K562 (cell line): ENCODE measurements around the gene SON. TPM values are rescaled to one million over a fixed set of nuclear protein-coding genes. Genes with fewer than 3 reads are reported as not detected.

Experiments
- ARID4B ChIP-seq: sonication (generic); formaldehyde crosslinking; IDR thresholded peaks from 2 replicates; pipeline ENCODE4 v1.8.0; 2022; ENCODE audit warnings: mild to moderate bottlenecking, missing genetic modification reagents
- ATF3 ChIP-seq, 2 experiments: fragments of 450-650 bp in 1 of 2; sonication (generic) in 1 of 2; formaldehyde crosslinking in 1 of 2; IDR thresholded peaks in 1 of 2; conservative IDR thresholded peaks in 1 of 2; 2 replicates each; pipeline versions ENCODE4 v1.6.1 to v1.8.1; 2016 to 2023; ENCODE audit warnings: mild to moderate bottlenecking in 2 of 2, moderate library complexity in 2 of 2, inconsistent platforms in 1 of 2, missing genetic modification reagents in 1 of 2
- CBFA2T2 ChIP-seq: fragments of 450-650 bp; conservative IDR thresholded peaks from 2 replicates; pipeline ENCODE4 v1.6.1; 2017; ENCODE audit warnings: mild to moderate bottlenecking
- CCNT2 ChIP-seq: IDR thresholded peaks from 2 replicates; pipeline ENCODE4 v1.6.1; 2011; ENCODE audit warnings: borderline replicate concordance, low read depth, mild to moderate bottlenecking, moderate library complexity, mixed read lengths, low read length; ENCODE audit not compliant: insufficient read length; ENCODE audit errors: extremely low read depth
- CTCFL ChIP-seq: IDR thresholded peaks from 2 replicates; pipeline ENCODE4 v1.6.1; 2011; ENCODE audit warnings: borderline replicate concordance, low read depth, mild to moderate bottlenecking, moderate library complexity, low read length; ENCODE audit not compliant: insufficient read depth, poor library complexity, severe bottlenecking
- GTF2B ChIP-seq: IDR thresholded peaks from 2 replicates; pipeline ENCODE4 v1.6.1; 2011; ENCODE audit not compliant: insufficient read length; ENCODE audit errors: extremely low read depth
- NONO ChIP-seq, 2 experiments: fragments of 200-400 bp in 1 of 2; fragments of 450-650 bp in 1 of 2; formaldehyde crosslinking in 1 of 2; IDR thresholded peaks; 2 replicates each; pipeline ENCODE4 v1.6.1; 2017; ENCODE audit warnings: low read depth in 2 of 2, mild to moderate bottlenecking in 2 of 2, moderate library complexity in 2 of 2, low read length in 1 of 2
- STAT6 ChIP-seq: sonication (generic); formaldehyde crosslinking; IDR thresholded peaks from 2 replicates; pipeline ENCODE4 v1.8.1; 2023; ENCODE audit warnings: mild to moderate bottlenecking, missing genetic modification reagents
- ZBTB5 ChIP-seq: fragments of 450-650 bp; IDR thresholded peaks from 2 replicates; pipeline ENCODE4 v1.6.1; 2017; ENCODE audit warnings: antibody characterized with exemption
- ZNF121 ChIP-seq: sonication (generic); formaldehyde crosslinking; conservative IDR thresholded peaks from 2 replicates; pipeline ENCODE4 v1.8.0; 2022; ENCODE audit warnings: missing genetic modification reagents
- ZNF316 ChIP-seq: fragments of 450-650 bp; IDR thresholded peaks from 2 replicates; pipeline ENCODE4 v1.6.1; 2016
- ZSCAN29 ChIP-seq: fragments of 450-650 bp; IDR thresholded peaks from 2 replicates; pipeline ENCODE4 v1.6.1; 2017
- polyA plus RNA-seq, 8 experiments: library from polyadenylated mRNA; depleted of rRNA in 4 of 8; stranded (reverse) in 5 of 8; unstranded in 3 of 8; fragments of >200 nt; fragmentation: Nextera tagmentation in 2 of 8; fragmentation: Illumina TruSeq in 1 of 8; extraction: Ambion mirVana in 2 of 8; extraction: Trizol in 1 of 8; gene quantifications; 2 replicates each; pipeline versions ENCODE4 v1.2.1 to v1.2.3, GENCODE V29; 2011 to 2014; ENCODE audit warnings: inconsistent platforms in 1 of 8, missing spikeins in 1 of 8
- total RNA-seq, 7 experiments: library from RNA; depleted of rRNA in 6 of 7; stranded (reverse); fragments of >200 nt in 6 of 7; fragmentation: Illumina TruSeq in 2 of 7; extraction: Trizol in 2 of 7; gene quantifications; 2 replicates each; pipeline versions ENCODE4 v1.2.1 to v1.2.3, GENCODE V29; 2011 to 2021; ENCODE audit warnings: low replicate concordance in 1 of 7

SON gene
- total and polyA plus RNA-seq, 9 of the 15 experiments (the other 6 are each of a cell fraction or from before 2014, with no cell fraction given) = 105 to 742 (median 187) TPM

GRCh38 chr21:33558777-33559421 is 16.1 kb downstream of the SON start (continued):
- no peak for TF ChIP-seq ARID4B
- TF ChIP-seq CBFA2T2 = no peak
- no peak for TF ChIP-seq GTF2B
- TF ChIP-seq ZNF316 = peak; percentile 70; the same call in 1 of the 2 replicates
- TF ChIP-seq NONO (IDR thresholded peaks at IDR 0.05; ENCODE audit: low read depth in 2 of 2, low read length in 1 of 2) = no peak
- TF ChIP-seq ZBTB5 = no peak
- TF ChIP-seq ZSCAN29 = no peak
- TF ChIP-seq ATF3 (IDR thresholded peaks at IDR 0.05) = peak; percentile 81
- no peak for TF ChIP-seq ATF3 (CRISPR knock-in tag; conservative IDR thresholded peaks at IDR 0.05)
- TF ChIP-seq STAT6 (CRISPR knock-in tag) = no peak
- TF ChIP-seq CCNT2 = no peak
- TF ChIP-seq ZNF121 (CRISPR knock-in tag) = no peak
- TF ChIP-seq CTCFL = no peak
